HEK293T (cell line): Measurements from ENCODE around the gene NOSIP.

Experiments
- ARNT ChIP-seq: fragments of 450-650 bp; IDR thresholded peaks from 2 replicates; pipeline ENCODE4 v1.6.1; 2017; ENCODE audit warnings: mild to moderate bottlenecking
- ELF4 ChIP-seq: fragments of 450-650 bp; IDR thresholded peaks from 2 replicates; pipeline ENCODE4 v1.6.1; 2017; ENCODE audit warnings: antibody characterized with exemption
- FOXA1 ChIP-seq: fragments of 450-650 bp; IDR thresholded peaks from 2 replicates; pipeline ENCODE4 v1.6.1; 2016; ENCODE audit warnings: mild to moderate bottlenecking
- FOXK2 ChIP-seq: fragments of 450-650 bp; IDR thresholded peaks from 2 replicates; pipeline ENCODE4 v1.6.1; 2016; ENCODE audit warnings: mild to moderate bottlenecking
- FOXM1 ChIP-seq: fragments of 450-650 bp; IDR thresholded peaks from 2 replicates; pipeline ENCODE4 v1.6.1; 2017; ENCODE audit warnings: mild to moderate bottlenecking, borderline replicate concordance
- HDGF ChIP-seq: fragments of 450-650 bp; IDR thresholded peaks from 2 replicates; pipeline ENCODE4 v1.6.1; 2017; ENCODE audit warnings: antibody characterized with exemption, borderline replicate concordance
- L3MBTL2 ChIP-seq: fragments of 450-650 bp; conservative IDR thresholded peaks from 2 replicates; pipeline ENCODE4 v1.6.1; 2016; ENCODE audit warnings: mild to moderate bottlenecking
- NFRKB ChIP-seq: fragments of 450-650 bp; IDR thresholded peaks from 2 replicates; pipeline ENCODE4 v1.6.1; 2016; ENCODE audit warnings: mild to moderate bottlenecking, moderate library complexity
- PKNOX1 ChIP-seq: fragments of 450-650 bp; IDR thresholded peaks from 2 replicates; pipeline ENCODE4 v1.6.1; 2016
- SUZ12 ChIP-seq: fragments of 450-650 bp; IDR thresholded peaks from 2 replicates; pipeline ENCODE4 v1.6.1; 2016; ENCODE audit warnings: mild to moderate bottlenecking
- TARDBP ChIP-seq: fragments of 450-650 bp; IDR thresholded peaks from 2 replicates; pipeline ENCODE4 v1.6.1; 2016
- ZNF384 ChIP-seq: fragments of 450-650 bp; IDR thresholded peaks from 2 replicates; pipeline ENCODE4 v1.6.1; 2016

GRCh38 chr19:49560358-49560900, 19.9 kb downstream of the NOSIP start:
- no peak for TF ChIP-seq TARDBP
- TF ChIP-seq HDGF, result no peak
- TF ChIP-seq ZNF384, result no peak
- TF ChIP-seq NFRKB, result no peak
- TF ChIP-seq ELF4, result no peak
- no peak for TF ChIP-seq FOXA1
- no peak for TF ChIP-seq L3MBTL2
- no peak for TF ChIP-seq ARNT
- no peak for TF ChIP-seq FOXM1
- no peak for TF ChIP-seq FOXK2
- no peak for TF ChIP-seq SUZ12
- no peak for TF ChIP-seq PKNOX1
